A549 (cell line): ENCODE measurements around the gene ERAL1.
"Not testable (repeated sequence)": the region's sequence is repeated elsewhere in the genome, so short reads cannot be mapped to it uniquely, and the experiment has no call there.

Source experiments
- CHD4 ChIP-seq: fragments of 200-600 bp; sonication (generic); IDR thresholded peaks from 2 replicates; pipeline ENCODE4 v1.6.1; 2016; ENCODE audit warnings: antibody characterized with exemption, mild to moderate bottlenecking, borderline replicate concordance
- CTCF ChIP-seq: fragments of >200 bp; sonication (Bioruptor Twin); formaldehyde crosslinking; IDR thresholded peaks from 3 replicates; pipeline ENCODE4 v1.5.1; 2016
- EP300 ChIP-seq, 2 experiments: fragments of >200 bp; sonication (Bioruptor Twin); formaldehyde crosslinking; IDR thresholded peaks; 2 replicates in 1 of 2; 3 replicates in 1 of 2; pipeline ENCODE4 v1.6.1; 2016 to 2017
- HDAC2 ChIP-seq: fragments of 200-600 bp; sonication (generic); IDR thresholded peaks from 2 replicates; pipeline ENCODE4 v1.6.1; 2016
- HMGXB4 ChIP-seq: fragments of 250-450 bp; sonication (Bioruptor Pico); IDR thresholded peaks from 2 replicates; pipeline ENCODE4 v1.5.0; 2021; ENCODE audit warnings: mild to moderate bottlenecking, moderate library complexity, borderline replicate concordance
- HOXB5 ChIP-seq: fragments of 250-450 bp; sonication (Bioruptor Pico); IDR thresholded peaks from 2 replicates; pipeline ENCODE4 v1.5.0; 2020; ENCODE audit warnings: mild to moderate bottlenecking, moderate library complexity
- JUN ChIP-seq, 2 experiments: fragments of >200 bp; sonication (Bioruptor Twin); formaldehyde crosslinking; IDR thresholded peaks; 2 replicates in 1 of 2; 3 replicates in 1 of 2; pipeline ENCODE4 v1.6.1; 2016 to 2017
- MAX ChIP-seq: IDR thresholded peaks from 2 replicates; pipeline ENCODE4 v1.6.1; 2012
- MYC ChIP-seq: IDR thresholded peaks from 2 replicates; pipeline ENCODE4 v1.6.1; 2012; ENCODE audit warnings: mild to moderate bottlenecking, inconsistent platforms, low read length, improper control_type of control experiment, borderline replicate concordance
- NPAS2 ChIP-seq: fragments of 250-450 bp; sonication (Bioruptor Pico); IDR thresholded peaks from 2 replicates; pipeline ENCODE4 v1.8.0; 2022; ENCODE audit warnings: mild to moderate bottlenecking, moderate library complexity, borderline replicate concordance
- POLR2A ChIP-seq: IDR thresholded peaks from 2 replicates; pipeline ENCODE4 v1.6.1; 2012; ENCODE audit warnings: mild to moderate bottlenecking, low read length
- SMC3 ChIP-seq: fragments of >200 bp; sonication (Bioruptor Twin); formaldehyde crosslinking; IDR thresholded peaks from 3 replicates; pipeline ENCODE4 v1.6.1; 2018; ENCODE audit warnings: inconsistent platforms
- SREBF2 ChIP-seq: fragments of 450-650 bp; IDR thresholded peaks from 2 replicates; pipeline ENCODE4 v1.6.1; 2014; ENCODE audit warnings: mild to moderate bottlenecking, moderate library complexity
- ZNF302 ChIP-seq: fragments of 250-450 bp; sonication (Bioruptor Pico); IDR thresholded peaks from 2 replicates; pipeline ENCODE4 v1.9.0; 2021; ENCODE audit warnings: inconsistent platforms, mild to moderate bottlenecking, moderate library complexity

- TF ChIP-seq POLR2A; EP300 (IDR thresholded peaks at IDR 0.05); ZNF302 (CRISPR knock-in tag); CTCF; HMGXB4 (CRISPR knock-in tag); SMC3; CHD4; HDAC2; NPAS2 (CRISPR knock-in tag); SREBF2; HOXB5 (CRISPR knock-in tag); MYC; JUN (IDR thresholded peaks at IDR 0.05); MAX: not testable (repeated sequence)
Measured at GRCh38 chr17:28903546-28903841, 48.7 kb downstream of the ERAL1 start.
